ENCODE data around the gene CFAP46.

CFAP46 gene

DNA sequence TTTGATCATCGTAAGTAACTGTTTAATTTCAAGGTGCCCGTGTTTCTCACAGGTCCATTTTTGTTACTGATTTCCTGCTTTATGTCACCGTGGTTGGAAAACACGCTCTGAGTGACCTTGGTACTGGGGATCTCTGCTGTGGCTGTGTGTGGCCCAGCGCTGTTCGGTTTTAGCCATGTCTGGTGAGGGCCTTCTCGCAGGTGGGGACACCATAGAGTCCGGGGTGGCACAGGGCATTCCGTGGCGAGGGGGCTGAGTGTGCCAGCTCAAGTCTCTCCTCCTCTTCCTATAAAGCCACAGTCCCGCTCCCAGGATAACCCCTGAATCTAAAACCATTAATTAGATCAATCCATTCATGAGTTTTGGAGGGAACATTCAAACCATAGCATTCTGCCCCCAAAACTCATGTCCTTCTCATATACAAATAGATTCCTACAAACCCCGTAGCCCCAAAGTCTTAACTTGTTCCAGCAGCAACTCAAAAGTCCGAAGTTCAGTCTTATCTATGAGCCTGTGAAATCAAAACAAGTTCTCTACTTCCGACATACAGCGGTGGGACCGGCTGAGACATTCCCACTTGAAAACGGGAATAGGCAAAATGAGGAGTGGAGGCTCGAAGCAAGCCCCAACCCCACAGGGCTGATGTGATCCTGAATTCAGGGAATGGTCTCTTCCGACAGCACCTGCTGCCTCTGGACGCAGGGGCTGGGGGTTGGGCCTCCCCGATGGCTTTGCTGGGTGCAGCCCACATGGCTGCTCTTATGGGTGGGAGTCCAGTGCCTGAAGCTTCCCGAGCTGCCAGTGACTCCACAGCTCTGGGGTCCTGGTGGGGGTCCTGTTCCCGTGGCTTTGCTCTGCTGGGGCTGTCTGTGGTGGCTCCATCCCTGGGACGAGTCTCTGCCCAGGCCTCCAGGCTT lies 101.4 kb downstream of the CFAP46 start:
- TF ChIP-seq, protein P1, sequence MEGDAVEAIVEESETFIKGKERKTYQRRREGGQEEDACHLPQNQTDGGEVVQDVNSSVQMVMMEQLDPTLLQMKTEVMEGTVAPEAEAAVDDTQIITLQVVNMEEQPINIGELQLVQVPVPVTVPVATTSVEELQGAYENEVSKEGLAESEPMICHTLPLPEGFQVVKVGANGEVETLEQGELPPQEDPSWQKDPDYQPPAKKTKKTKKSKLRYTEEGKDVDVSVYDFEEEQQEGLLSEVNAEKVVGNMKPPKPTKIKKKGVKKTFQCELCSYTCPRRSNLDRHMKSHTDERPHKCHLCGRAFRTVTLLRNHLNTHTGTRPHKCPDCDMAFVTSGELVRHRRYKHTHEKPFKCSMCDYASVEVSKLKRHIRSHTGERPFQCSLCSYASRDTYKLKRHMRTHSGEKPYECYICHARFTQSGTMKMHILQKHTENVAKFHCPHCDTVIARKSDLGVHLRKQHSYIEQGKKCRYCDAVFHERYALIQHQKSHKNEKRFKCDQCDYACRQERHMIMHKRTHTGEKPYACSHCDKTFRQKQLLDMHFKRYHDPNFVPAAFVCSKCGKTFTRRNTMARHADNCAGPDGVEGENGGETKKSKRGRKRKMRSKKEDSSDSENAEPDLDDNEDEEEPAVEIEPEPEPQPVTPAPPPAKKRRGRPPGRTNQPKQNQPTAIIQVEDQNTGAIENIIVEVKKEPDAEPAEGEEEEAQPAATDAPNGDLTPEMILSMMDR (IDR thresholded peaks at IDR 0.05), result no peak

DNA sequence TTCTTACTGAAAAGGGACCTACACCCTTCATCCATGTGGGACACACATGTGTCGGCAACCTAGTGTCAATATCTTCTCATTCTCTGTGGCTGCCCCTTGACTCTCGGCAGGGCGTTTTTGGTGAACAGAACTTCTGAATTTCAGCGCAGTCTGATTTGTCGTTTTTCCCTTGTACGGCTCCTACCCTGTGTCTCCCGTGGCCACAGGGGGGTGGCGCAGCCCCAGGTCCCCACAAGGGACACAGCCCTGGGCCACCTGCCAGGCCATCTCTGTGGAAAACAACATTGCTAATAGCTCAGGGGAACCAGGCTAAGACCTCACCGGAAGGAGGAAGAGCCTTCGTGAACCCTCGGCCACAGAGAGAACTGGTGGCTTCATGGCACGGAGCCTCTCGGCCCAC lies 103.3 kb downstream of the CFAP46 start:
- TF ChIP-seq, protein P1 (IDR thresholded peaks at IDR 0.05), result no peak

DNA sequence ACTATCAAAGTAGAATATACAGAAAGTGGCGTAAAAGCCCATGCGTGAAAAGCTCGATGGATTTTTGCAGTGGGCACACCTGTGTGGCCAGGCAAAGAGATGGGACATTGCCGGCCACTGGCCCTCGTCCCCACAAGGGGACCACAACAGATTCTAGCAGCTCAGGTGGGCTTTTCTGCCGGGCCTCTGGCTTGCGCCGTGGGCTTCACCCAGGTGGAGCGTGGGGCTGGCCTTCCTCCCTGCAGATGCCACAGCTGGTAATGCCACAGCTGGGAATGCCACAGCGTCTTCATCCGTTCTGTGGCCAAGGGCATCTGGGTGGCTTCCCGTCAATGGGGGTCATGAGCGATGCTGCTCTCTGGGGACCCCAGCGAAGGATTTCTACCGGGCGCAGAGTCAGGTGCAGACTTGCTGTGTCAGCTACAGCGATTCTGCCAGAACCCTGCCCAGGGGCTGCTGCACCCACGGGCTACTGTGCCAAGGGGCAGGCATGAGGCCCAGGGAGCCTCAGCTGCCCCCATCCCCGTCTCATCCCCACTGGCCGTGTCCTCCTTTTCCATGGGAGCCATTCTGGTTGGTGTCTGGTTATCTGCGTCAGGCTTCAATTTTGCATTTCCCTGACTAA lies 103.9 kb downstream of the CFAP46 start:
- TF ChIP-seq, protein P1 (IDR thresholded peaks at IDR 0.05), result no peak

DNA sequence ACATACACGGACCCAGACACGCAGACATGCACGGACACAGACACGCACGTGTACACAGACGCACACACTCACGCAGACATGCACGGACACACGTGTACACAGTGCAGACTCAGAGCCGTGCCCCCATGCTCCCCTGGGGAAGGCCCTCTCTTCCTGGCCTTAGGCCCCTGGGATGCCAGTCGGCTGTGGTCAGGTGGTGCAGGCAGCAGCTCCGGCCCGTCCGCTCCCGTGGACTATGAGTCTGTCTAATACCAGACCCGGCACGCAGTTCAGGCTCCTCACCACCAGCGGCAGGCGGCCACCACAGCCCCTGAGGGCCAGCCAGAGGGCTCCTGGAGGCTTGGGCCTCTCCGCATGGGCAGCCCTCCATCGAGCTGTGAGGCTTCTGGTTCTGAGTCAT lies 104.5 kb downstream of the CFAP46 start:
- TF ChIP-seq, protein P1 (IDR thresholded peaks at IDR 0.05), result no peak

DNA sequence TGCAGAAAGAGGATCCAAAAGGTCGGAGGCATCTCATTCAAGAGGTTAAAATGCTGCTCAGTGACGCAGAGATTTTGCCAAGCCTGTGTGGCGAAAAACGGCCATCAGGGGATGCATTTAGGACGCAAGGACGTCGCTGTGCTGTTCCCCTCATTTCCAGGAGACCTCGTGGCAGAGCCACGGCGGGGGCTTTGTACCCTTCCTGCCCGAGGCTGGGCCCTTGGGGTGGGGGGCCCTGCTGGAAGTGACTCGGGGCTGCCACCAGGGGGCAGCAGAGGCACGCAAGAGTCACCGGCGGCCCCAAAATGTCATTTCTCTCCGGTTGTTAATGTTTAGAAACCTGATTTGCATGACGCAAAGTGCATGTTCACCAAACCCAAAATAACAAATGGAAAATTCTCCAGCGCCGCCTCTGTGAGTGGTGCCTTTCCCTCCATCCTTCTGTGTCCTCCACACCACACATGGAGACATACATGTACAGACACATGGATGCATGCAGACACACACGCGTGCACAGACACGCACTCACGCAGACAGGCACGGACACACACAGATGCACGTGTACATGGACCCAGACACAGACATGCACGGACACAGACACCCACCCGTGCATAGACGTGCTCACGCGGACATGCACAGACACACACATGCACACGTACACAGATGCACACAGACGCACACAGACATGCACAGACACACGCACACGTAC lies 105.4 kb downstream of the CFAP46 start:
- TF ChIP-seq, protein P1 (IDR thresholded peaks at IDR 0.05), result peak; percentile 99

DNA sequence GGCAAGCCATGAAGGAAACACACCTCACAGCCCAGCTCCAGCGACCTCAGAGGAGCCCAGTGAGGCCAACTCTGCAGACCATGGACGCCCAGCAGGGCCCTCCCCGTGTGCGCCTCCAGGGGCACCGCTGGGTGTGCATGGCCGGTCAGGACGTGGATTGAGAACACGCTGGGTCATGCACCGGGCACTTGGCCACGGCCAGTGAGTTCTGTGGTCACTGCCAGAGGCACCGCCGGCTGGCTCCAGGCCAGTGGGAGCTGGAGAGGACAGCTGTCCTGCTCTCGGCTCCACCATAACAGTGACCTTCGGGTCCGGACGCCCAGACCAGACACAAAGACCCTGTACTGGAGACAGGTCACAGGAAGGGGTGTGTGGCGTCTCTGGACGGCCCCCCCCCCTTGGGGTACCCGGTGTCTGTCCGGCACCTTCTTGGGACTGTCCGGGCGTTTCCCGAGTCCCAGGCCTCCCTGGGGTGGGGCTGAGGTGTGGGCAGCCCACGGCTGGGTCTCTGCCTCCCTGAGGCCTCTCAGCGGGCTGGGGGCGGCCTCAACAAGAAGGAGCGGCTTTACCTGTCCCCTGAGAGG lies 106.0 kb downstream of the CFAP46 start:
- TF ChIP-seq, protein P1 (IDR thresholded peaks at IDR 0.05), result no peak

DNA sequence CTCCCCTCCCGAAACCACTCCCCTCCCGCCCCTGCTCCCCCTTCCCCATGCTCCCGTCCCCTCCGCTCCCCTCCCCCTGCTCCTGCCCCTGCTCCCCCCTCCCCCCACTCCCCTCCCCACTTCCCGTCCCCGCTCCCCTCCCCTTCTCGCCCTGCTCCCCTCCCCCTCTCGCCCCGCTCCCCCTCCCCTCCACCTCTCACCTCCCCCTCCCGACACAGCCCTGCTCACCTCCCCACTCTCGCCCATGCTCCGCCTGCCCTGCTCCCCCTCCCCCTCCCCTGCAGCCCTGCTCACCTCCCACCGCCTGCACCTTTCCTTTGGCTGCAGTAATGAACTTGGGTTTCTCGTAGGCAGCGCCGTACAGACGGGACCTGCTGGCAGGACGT lies 106.5 kb downstream of the CFAP46 start:
- TF ChIP-seq, protein P1 (IDR thresholded peaks at IDR 0.05), result no peak

Measured in LNCAP (cell line).